ENCODE measurements around the gene DUXA. TPM values are rescaled to one million over a fixed set of nuclear protein-coding genes. Genes with fewer than 3 reads are reported as not detected.
"Not testable (repeated sequence)": the region's sequence is repeated elsewhere in the genome, so short reads cannot be mapped to it uniquely, and the experiment has no call there.

The DUXA gene
- total RNA-seq, 1 donor from 2014 or later = not detected

- FAIRE-seq = no peak
- H3K36me3 ChIP-seq (ENCODE audit: insufficient read depth, low read length) = no peaks in the 10 kb centered on the region
- H3K9ac ChIP-seq (ENCODE audit: low read length) = no peak overlapping the region
- H3K79me2 ChIP-seq (ENCODE audit: insufficient read depth, low read length) = no peaks in the 10 kb centered on the region
- H3K27ac ChIP-seq (ENCODE audit: low read depth, low read length) = no peak overlapping the region
- TF ChIP-seq EZH2 (IDR thresholded peaks at IDR 0.05; ENCODE audit: insufficient read depth, low read length) (no peak), CTCF (IDR thresholded peaks at IDR 0.05; ENCODE audit: insufficient read depth, low read depth, low read length) (no peak)
- no peaks in the 10 kb centered on the region for H3K36me3 Mint-ChIP-seq (ENCODE audit: low read depth, unreplicated experiment)
- no peaks in the 10 kb centered on the region for H3K4me1 Mint-ChIP-seq (ENCODE audit: low read depth, unreplicated experiment)
- no peak overlapping the region for H3K4me2 ChIP-seq (ENCODE audit: low read length)
- no peak overlapping the region for H3K4me3 ChIP-seq (ENCODE audit: insufficient read depth, low read depth, low read length)
- no peaks in the 10 kb centered on the region for H3K27me3 Mint-ChIP-seq (ENCODE audit: low read depth, unreplicated experiment)
- no peaks in the 10 kb centered on the region for H3K4me1 ChIP-seq (ENCODE audit: insufficient read depth, low read length)
- no peak for DNase-seq (ENCODE audit: low read depth)
- H3K9me3 ChIP-seq (ENCODE audit: insufficient read depth, low read depth, low read length) = peaks cover 14% of the 10 kb centered on the region
- no peaks in the 10 kb centered on the region for H4K20me1 ChIP-seq (ENCODE audit: insufficient read depth, low read length)
- no peaks in the 10 kb centered on the region for H3K27me3 ChIP-seq (ENCODE audit: insufficient read depth, low read length)
- no peak overlapping the region for H3K27ac Mint-ChIP-seq (ENCODE audit: unreplicated experiment)
- H3K4me3 Mint-ChIP-seq (ENCODE audit: unreplicated experiment) = no peak overlapping the region
- no peak overlapping the region for H2AFZ ChIP-seq (ENCODE audit: low read depth, low read length)
- peaks cover 16% of the 10 kb centered on the region for H3K9me3 Mint-ChIP-seq (ENCODE audit: unreplicated experiment)
These were observed 31.5 kb downstream of the DUXA start for GRCh38 chr19:57135797-57136196.

- H3K36me3 ChIP-seq (ENCODE audit: insufficient read depth, low read length); H3K27me3 Mint-ChIP-seq (ENCODE audit: low read depth, unreplicated experiment); H3K27ac Mint-ChIP-seq (ENCODE audit: unreplicated experiment); DNase-seq (ENCODE audit: low read depth); H3K4me1 ChIP-seq (ENCODE audit: insufficient read depth, low read length); H2AFZ ChIP-seq (ENCODE audit: low read depth, low read length); H3K4me3 ChIP-seq (ENCODE audit: insufficient read depth, low read depth, low read length); FAIRE-seq; H3K79me2 ChIP-seq (ENCODE audit: insufficient read depth, low read length); H3K4me2 ChIP-seq (ENCODE audit: low read length); H3K27ac ChIP-seq (ENCODE audit: low read depth, low read length); H3K4me3 Mint-ChIP-seq (ENCODE audit: unreplicated experiment); H3K4me1 Mint-ChIP-seq (ENCODE audit: low read depth, unreplicated experiment); H4K20me1 ChIP-seq (ENCODE audit: insufficient read depth, low read length); H3K27me3 ChIP-seq (ENCODE audit: insufficient read depth, low read length); H3K36me3 Mint-ChIP-seq (ENCODE audit: low read depth, unreplicated experiment); H3K9me3 ChIP-seq (ENCODE audit: insufficient read depth, low read depth, low read length); H3K9ac ChIP-seq (ENCODE audit: low read length): not testable (repeated sequence)
- peaks cover 23% of the 10 kb centered on the region for H3K9me3 Mint-ChIP-seq (ENCODE audit: unreplicated experiment)
These were observed 39.9 kb downstream of the DUXA start for GRCh38 chr19:57127403-57127802.

- no peaks in the 10 kb centered on the region for H3K27me3 Mint-ChIP-seq (ENCODE audit: low read depth, unreplicated experiment)
- H3K27ac Mint-ChIP-seq (ENCODE audit: unreplicated experiment) = no peak overlapping the region
- no peak overlapping the region for H3K4me3 Mint-ChIP-seq (ENCODE audit: unreplicated experiment)
- TF ChIP-seq CTCF (IDR thresholded peaks at IDR 0.05; ENCODE audit: insufficient read depth, low read depth, low read length) = no peak
- TF ChIP-seq EZH2 (IDR thresholded peaks at IDR 0.05; ENCODE audit: insufficient read depth, low read length) = no peak
- DNase-seq (ENCODE audit: low read depth) = no peak
- H3K9me3 Mint-ChIP-seq (ENCODE audit: unreplicated experiment) = peaks cover 19% of the 10 kb centered on the region
- no peaks in the 10 kb centered on the region for H3K4me1 Mint-ChIP-seq (ENCODE audit: low read depth, unreplicated experiment)
- H3K36me3 ChIP-seq (ENCODE audit: insufficient read depth, low read length) = no peaks in the 10 kb centered on the region
- H3K27ac ChIP-seq (ENCODE audit: low read depth, low read length) = no peak overlapping the region
- H4K20me1 ChIP-seq (ENCODE audit: insufficient read depth, low read length) = no peaks in the 10 kb centered on the region
- no peaks in the 10 kb centered on the region for H3K27me3 ChIP-seq (ENCODE audit: insufficient read depth, low read length)
- no peak for FAIRE-seq
- H3K79me2 ChIP-seq (ENCODE audit: insufficient read depth, low read length) = no peaks in the 10 kb centered on the region
- H3K4me1 ChIP-seq (ENCODE audit: insufficient read depth, low read length) = no peaks in the 10 kb centered on the region
- H3K4me3 ChIP-seq (ENCODE audit: insufficient read depth, low read depth, low read length) = no peak overlapping the region
- H2AFZ ChIP-seq (ENCODE audit: low read depth, low read length) = no peak overlapping the region
- no peak overlapping the region for H3K4me2 ChIP-seq (ENCODE audit: low read length)
- no peak overlapping the region for H3K9ac ChIP-seq (ENCODE audit: low read length)
- no peaks in the 10 kb centered on the region for H3K36me3 Mint-ChIP-seq (ENCODE audit: low read depth, unreplicated experiment)
- no peaks in the 10 kb centered on the region for H3K9me3 ChIP-seq (ENCODE audit: insufficient read depth, low read depth, low read length)
These were observed 43.4 kb downstream of the DUXA start for GRCh38 chr19:57123882-57124281.
